GM18499 (cell line): ENCODE results near the gene C22orf39.
A peak's percentile ranks its signal among the peaks of the same experiment; 100 is the strongest.

Source experiments
- ATAC-seq: cut with Tn5 transposase; IDR thresholded peaks from one replicate; pipeline ENCODE4 v1.9.1; 2021; ENCODE audit warnings: moderate number of reproducible peaks; ENCODE audit not compliant: insufficient read depth, unreplicated experiment

The C22orf39 gene, protein sequence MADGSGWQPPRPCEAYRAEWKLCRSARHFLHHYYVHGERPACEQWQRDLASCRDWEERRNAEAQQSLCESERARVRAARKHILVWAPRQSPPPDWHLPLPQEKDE

DNA sequence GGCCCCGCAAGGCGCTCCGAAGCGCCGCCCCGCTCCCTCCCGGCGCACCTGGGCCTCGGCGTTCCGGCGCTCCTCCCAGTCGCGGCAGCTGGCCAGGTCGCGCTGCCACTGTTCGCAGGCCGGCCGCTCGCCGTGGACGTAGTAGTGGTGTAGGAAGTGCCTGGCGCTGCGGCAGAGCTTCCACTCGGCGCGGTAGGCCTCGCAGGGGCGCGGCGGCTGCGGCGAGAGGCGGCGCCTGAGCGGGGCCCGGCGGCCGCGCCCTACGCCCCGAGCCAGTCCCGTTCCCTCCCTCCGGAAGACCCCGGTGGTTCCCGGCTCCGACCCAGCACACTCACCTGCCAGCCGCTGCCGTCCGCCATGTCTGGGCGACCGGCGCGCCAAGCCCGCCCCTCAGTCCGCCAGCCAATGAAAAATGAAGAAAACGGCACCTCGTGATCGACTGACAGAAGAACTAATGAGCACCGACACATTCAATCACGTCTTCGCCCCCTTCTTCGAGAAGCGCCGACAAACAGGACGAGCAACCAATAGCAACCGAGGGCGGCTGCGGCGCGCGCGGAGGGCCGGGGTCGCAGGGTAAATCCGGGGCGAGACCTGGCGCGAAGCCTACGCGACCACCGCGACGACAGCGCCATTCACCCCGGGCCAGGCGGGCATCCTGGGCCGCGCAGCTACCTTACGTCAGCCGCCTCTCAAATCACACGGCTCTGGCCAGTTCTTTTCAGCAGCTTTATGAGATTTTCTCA is at the start of gene C22orf39:
C22orf39 (minus strand) TSS at position 382 of the 746 bp plus-strand sequence; CDS start at position 359, 23 bp downstream.
- peak; percentile 60 for ATAC-seq

GRCh38 chr22:19497245-19497644 is 49.7 kb upstream of the C22orf39 start:
- ATAC-seq, result no peak

DNA sequence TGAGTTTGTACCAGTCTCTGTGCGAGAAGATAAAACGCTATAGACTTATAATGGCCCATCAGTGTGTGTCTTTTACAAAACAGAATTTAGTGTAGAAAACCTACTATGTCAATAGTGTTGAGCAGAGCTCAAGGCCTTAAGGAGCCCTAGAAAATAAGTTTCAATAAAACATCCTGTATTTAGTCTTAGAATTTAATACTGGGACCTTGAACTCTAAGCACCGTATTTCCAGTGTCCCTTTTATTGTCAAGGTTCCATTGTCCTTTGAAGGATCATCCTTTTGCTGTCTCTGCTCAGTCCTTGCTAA is 48.8 kb upstream of the C22orf39 start:
- no peak for ATAC-seq

GRCh38 chr22:19495562-19496323 is 48.2 kb upstream of the C22orf39 start:
- ATAC-seq, result no peak

GRCh38 chr22:19494676-19495173 is 47.2 kb upstream of the C22orf39 start:
- no peak for ATAC-seq

DNA sequence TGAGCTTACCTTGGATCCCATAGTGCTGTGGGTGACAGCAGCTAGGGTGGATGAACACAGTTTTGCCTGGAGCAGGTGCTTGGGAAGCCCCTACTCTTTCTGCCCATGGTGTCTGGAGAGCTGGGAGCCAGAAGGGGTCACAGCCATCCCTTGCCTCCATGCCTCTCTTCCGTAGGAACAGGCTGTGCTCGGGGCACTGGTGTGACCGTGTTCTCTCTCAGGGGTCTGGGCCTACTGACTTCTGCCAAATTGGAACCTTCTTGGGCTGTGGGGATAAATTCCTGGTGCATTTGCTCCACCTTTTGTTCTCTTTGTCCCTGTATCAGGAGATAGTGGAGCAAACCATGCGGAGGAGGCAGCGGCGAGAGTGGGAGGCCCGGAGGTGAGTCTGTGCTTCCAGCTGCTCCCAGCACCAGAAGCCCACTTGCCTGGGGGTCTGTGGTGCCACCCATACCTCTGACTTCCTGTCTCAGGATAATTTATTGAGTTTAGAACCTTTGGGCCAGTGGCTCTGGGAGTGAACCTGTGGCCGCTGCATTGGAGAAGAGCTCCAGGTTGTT is 46.6 kb upstream of the C22orf39 start:
- ATAC-seq, result no peak

DNA sequence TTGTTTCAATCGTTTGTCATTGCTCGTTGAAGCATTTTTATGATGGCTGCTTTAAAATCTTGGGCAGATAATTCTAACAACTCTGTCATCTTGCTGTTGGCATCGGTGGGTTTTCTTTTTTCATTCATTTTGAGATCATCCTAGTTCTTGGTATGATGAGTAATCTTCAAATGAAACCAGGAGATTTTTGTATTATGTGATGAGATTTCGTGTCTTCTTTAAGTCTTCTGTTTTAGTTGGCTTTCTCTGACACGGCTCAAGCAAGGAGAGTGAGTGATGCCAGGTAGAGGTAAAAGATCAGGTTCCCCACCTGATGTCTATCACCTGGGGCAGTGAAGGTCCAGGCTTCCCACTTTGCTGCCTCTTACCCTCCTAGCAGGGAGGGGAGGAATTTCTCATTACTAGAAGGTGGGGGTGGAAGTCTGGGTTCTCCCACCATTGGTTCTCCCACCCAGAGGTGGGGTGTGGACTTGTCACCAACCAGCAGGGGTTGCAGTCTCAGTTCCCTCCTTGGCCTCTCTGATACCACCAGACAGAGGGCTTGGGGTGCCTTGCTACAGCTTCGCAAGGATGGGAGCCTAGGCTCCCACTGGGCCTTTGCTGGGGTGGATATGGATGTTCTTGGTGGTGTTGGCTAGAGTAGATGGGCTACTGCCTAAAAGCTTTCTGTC is 45.1 kb upstream of the C22orf39 start:
- no peak for ATAC-seq

DNA sequence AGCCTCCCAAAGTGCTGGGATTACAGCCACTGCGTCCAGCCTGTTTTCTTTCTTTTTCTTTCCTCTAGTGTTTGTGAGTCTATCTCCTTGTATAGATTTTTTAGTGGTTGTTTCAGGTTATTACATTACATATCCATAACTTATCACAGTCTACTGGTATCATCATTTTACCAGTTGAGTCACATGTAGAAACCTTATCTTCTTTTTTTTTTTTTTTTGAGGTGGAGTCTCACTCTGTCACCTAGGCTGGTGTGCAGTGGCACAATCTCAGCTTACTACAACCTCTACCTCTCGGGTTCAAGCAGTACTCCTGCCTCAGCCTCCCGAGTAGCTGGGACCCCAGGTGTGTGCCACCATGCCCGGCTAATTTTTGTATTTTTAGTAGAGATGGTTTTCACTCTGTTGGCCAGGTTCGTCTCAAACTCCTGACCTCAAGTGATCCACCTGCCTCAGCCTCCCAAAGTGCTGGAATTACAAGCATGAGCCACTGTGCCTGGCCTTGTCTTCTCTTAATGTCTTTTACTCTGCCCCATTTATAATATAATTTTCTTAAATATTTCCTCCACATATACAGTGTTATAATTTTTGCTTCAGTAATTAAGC is 43.2 kb upstream of the C22orf39 start:
- no peak for ATAC-seq

- no peak for ATAC-seq
These were observed 41.7 kb upstream of the C22orf39 start for GRCh38 chr22:19488884-19489843.

DNA sequence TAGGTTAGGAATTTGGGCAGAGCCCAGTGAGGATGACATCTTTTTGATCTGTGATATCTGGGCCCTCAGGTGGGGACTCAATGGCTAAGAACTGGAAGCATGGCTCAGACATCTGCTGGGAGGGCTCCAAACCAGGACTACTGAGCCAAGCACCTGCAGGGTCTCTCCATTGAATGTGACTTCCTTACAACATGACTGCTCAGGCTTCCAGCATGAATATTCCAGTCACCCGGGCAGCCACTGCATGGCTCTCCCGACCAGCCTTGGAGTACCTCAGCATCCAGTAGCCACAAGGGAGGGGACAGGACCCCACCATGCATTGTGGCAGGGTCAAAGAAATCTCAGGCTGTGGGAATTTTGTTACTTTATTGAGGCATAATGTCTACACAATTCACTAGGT is 40.8 kb upstream of the C22orf39 start:
- no peak for ATAC-seq

GRCh38 chr22:19483481-19484244 is 36.2 kb upstream of the C22orf39 start:
- no peak for ATAC-seq

DNA sequence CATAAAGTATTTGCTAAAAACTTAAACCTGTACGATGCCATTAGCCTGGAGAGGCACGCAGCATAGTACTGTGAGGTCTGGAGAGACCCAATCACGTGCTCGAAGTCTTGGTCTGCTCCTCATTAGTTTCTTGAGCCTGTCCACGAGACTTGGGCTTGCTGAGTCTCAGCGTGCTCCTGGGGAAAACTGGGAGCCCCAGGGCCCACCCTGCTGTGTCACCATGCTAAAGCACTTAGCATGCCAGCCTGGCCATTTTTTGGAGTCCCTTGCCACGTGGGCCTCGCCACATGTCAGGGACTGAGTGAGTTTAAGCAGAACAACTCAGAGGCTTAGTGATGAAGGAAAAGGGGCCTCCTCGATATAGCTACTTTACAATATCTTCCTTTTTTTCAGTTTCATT is 34.8 kb upstream of the C22orf39 start:
- ATAC-seq, result no peak

DNA sequence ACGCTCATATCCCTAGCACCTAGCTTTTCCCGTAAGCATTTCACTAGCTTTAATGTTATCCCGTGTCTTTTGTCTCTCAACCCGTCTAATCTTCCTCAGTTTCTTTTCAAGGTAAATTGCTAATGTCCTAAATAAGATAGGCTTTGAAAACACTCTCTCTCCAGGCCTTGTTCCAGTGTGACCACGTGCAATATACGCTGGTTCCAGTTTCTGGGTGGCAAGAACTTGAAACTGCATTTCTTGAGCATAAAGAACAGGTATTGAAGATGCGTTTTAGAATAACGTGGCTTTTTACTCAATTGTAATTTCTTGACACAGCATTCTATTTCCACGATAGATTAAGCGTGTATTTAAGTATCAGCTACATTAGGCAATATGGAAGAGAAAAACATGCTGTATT is 33.3 kb upstream of the C22orf39 start:
- no peak for ATAC-seq

DNA sequence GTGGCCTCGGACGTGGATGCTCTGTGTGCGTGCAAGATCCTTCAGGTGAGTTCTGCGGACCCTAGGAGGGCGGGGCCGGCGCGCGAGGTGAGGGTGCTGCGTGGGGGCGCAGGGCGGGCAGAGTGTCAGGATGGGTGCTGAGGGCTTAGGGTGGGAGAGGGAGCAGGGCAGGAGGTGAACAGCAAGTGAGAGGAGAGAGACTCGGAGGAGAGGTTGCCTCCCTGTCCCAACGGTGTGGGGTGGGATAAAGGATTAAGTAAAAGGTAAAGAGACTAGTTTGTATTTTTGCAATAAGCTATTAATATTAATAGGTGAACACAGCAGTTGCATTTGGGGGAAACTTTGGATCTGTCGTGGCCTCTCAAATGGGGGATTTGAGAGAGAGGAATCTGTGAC is 32.7 kb upstream of the C22orf39 start:
- ATAC-seq, result no peak

- peak; percentile 58 for ATAC-seq
These were observed 32.1 kb upstream of the C22orf39 start, which contains the start of gene CDC45 for GRCh38 chr22:19479355-19480172. CDC45 (plus strand) TSS chr22:19479920; CDS start chr22:19479969, 49 bp downstream.

- peak; percentile 14 for ATAC-seq
These were observed 31.4 kb upstream of the C22orf39 start, which contains the start of gene UFD1 for GRCh38 chr22:19478901-19479354. UFD1 (minus strand) TSS chr22:19479193; CDS start chr22:19479085, 108 bp downstream.
